IMR-90 (cell line): ENCODE results near the gene TRAF3IP1. TPM values are rescaled to one million over a fixed set of nuclear protein-coding genes. Genes with fewer than 3 reads are reported as not detected.

Experiments
- ATAC-seq: fragments of 200-7000 bp; cut with Tn5 transposase; 2 replicates; pipeline ENCODE4 v1.9.1; 2020; ENCODE audit warnings: low read depth, mild to moderate bottlenecking, moderate library complexity
- BruUV-seq: library from RNA; stranded (reverse); fragments of 400-500 nt; replicated peaks from 2 replicates; lab custom pipeline; 2021; lab: Mats Ljungman, UMichigan
- CTCF ChIA-PET: fragments of 300-600 bp; formaldehyde crosslinking; extraction: SDS; loops from one replicate; lab custom pipeline; 2021; ENCODE audit warnings: antibody characterized with exemption; lab: Yijun Ruan, JAX
- POLR2A ChIA-PET: fragments of 300-600 bp; sonication (Branson Sonifier 250); formaldehyde crosslinking; loops from one replicate; lab custom pipeline; 2022; ENCODE audit warnings: antibody characterized with exemption; ENCODE audit not compliant: unreplicated experiment; lab: Charles Lee
- DNase-seq: peaks from one replicate; pipeline ENCODE4 v3.0.0; 2013
- H2AFZ ChIP-seq: replicated peaks from 2 replicates; pipeline ENCODE3; 2013; ENCODE audit warnings: low read length, mild to moderate bottlenecking; ENCODE audit not compliant: poor library complexity
- H2AK5ac ChIP-seq: 2 replicates; pipeline ENCODE4 v1.6.1; 2013; ENCODE audit warnings: low read depth, low read length, inconsistent platforms
- H2AK9ac ChIP-seq: replicated peaks from 2 replicates; pipeline ENCODE3; 2013; ENCODE audit warnings: mild to moderate bottlenecking, low read depth, low read length, moderate library complexity; ENCODE audit not compliant: poor library complexity
- H2BK120ac ChIP-seq: 2 replicates; pipeline ENCODE4 v1.6.1; 2013; ENCODE audit warnings: low read depth, low read length, inconsistent platforms
- H2BK15ac ChIP-seq: 3 replicates; pipeline ENCODE4 v1.6.1; 2013; ENCODE audit warnings: low read depth, low read length, inconsistent platforms
- H2BK20ac ChIP-seq: 2 replicates; pipeline ENCODE4 v1.6.1; 2013; ENCODE audit warnings: low read depth, mild to moderate bottlenecking, inconsistent platforms, low read length, moderate library complexity
- H2BK5ac ChIP-seq: 2 replicates; pipeline ENCODE4 v1.6.1; 2013; ENCODE audit warnings: mild to moderate bottlenecking, low read depth, low read length, inconsistent platforms; ENCODE audit not compliant: poor library complexity, severe bottlenecking
- H3K14ac ChIP-seq: replicated peaks from 2 replicates; pipeline ENCODE4 v1.6.1; 2013; ENCODE audit warnings: low read depth, low read length, inconsistent platforms
- H3K18ac ChIP-seq: 2 replicates; pipeline ENCODE4 v1.6.1; 2013; ENCODE audit warnings: low read depth, low read length, control low read depth
- H3K23ac ChIP-seq: 2 replicates; pipeline ENCODE4 v1.6.1; 2013; ENCODE audit warnings: low read depth, low read length, inconsistent platforms
- H3K27ac ChIP-seq: 2 replicates; pipeline ENCODE4 v1.5.1; 2013; ENCODE audit warnings: mild to moderate bottlenecking, control low read depth, low read length; ENCODE audit not compliant: insufficient read depth
- H3K27me3 ChIP-seq: 2 replicates; pipeline ENCODE4 v1.6.1; 2013; ENCODE audit warnings: low read length; ENCODE audit not compliant: control insufficient read depth, insufficient read depth
- H3K36me3 ChIP-seq: 2 replicates; pipeline ENCODE4 v1.6.1; 2013; ENCODE audit warnings: low read length, mixed read lengths; ENCODE audit not compliant: control insufficient read depth, insufficient read depth
- H3K4ac ChIP-seq: 2 replicates; pipeline ENCODE4 v1.6.1; 2013; ENCODE audit warnings: low read depth, low read length, inconsistent platforms
- H3K4me1 ChIP-seq: 2 replicates; pipeline ENCODE4 v1.6.1; 2013; ENCODE audit warnings: low read length, mixed read lengths; ENCODE audit not compliant: control insufficient read depth, insufficient read depth
- H3K4me2 ChIP-seq: 2 replicates; pipeline ENCODE4 v1.6.1; 2013; ENCODE audit warnings: low read depth, mild to moderate bottlenecking, control low read depth, low read length, moderate library complexity
- H3K4me3 ChIP-seq: 2 replicates; pipeline ENCODE4 v1.5.1; 2013; ENCODE audit warnings: low read depth, mild to moderate bottlenecking, control low read depth, low read length, moderate library complexity; ENCODE audit not compliant: insufficient read depth
- H3K56ac ChIP-seq: 2 replicates; pipeline ENCODE4 v1.6.1; 2013; ENCODE audit warnings: low read length, inconsistent platforms; ENCODE audit not compliant: insufficient read depth; ENCODE audit errors: extremely low read depth
- H3K79me1 ChIP-seq, 2 experiments: 2 replicates each; pipeline ENCODE4 v1.6.1; 2013; ENCODE audit warnings: low read length in 2 of 2, inconsistent platforms in 1 of 2, low read depth in 1 of 2
- H3K9ac ChIP-seq: 2 replicates; pipeline ENCODE4 v1.6.1; 2013; ENCODE audit warnings: low read depth, low read length, control low read depth
- H3K9me1 ChIP-seq: 2 replicates; pipeline ENCODE4 v1.6.1; 2013; ENCODE audit warnings: low read length, inconsistent platforms; ENCODE audit not compliant: insufficient read depth
- H3K9me3 ChIP-seq: 2 replicates; pipeline ENCODE4 v1.6.1; 2013; ENCODE audit warnings: low read length; ENCODE audit not compliant: control insufficient read depth, insufficient read depth
- H4K20me1 ChIP-seq: 2 replicates; pipeline ENCODE4 v1.6.1; 2013; ENCODE audit warnings: low read length, inconsistent platforms; ENCODE audit not compliant: insufficient read depth
- H4K5ac ChIP-seq: 2 replicates; pipeline ENCODE4 v1.6.1; 2013; ENCODE audit warnings: mild to moderate bottlenecking, low read depth, low read length, control low read depth
- H4K8ac ChIP-seq, 2 experiments: 2 replicates each; pipeline ENCODE4 v1.6.1; 2013; ENCODE audit warnings: low read depth in 2 of 2, low read length in 2 of 2, control low read depth in 1 of 2, inconsistent platforms in 1 of 2
- H4K91ac ChIP-seq: 2 replicates; pipeline ENCODE4 v1.6.1; 2013; ENCODE audit warnings: low read depth, low read length, inconsistent platforms; ENCODE audit not compliant: insufficient read depth
- BHLHE40 ChIP-seq: fragments of 150-350 bp; IDR thresholded peaks from 2 replicates; pipeline ENCODE4 v1.6.1; 2016; ENCODE audit warnings: mild to moderate bottlenecking, low read depth, low read length
- CEBPB ChIP-seq: IDR thresholded peaks from 2 replicates; pipeline ENCODE4 v1.6.1; 2012; ENCODE audit warnings: low read depth, low read length, improper control_type of control experiment
- CTCF ChIP-seq: conservative IDR thresholded peaks from 2 replicates; pipeline ENCODE4 v1.5.1; 2012; ENCODE audit warnings: mild to moderate bottlenecking, low read depth, low read length, improper control_type of control experiment
- MXI1 ChIP-seq: IDR thresholded peaks from 2 replicates; pipeline ENCODE4 v1.6.1; 2012; ENCODE audit warnings: low read depth, mild to moderate bottlenecking, low read length, moderate library complexity, borderline replicate concordance
- POLR2A ChIP-seq: IDR thresholded peaks from 2 replicates; pipeline ENCODE4 v1.6.1; 2012; ENCODE audit warnings: mild to moderate bottlenecking, low read depth, low read length
- RAD21 ChIP-seq: IDR thresholded peaks from 2 replicates; pipeline ENCODE4 v1.6.1; 2012; ENCODE audit warnings: low read length, improper control_type of control experiment
- RCOR1 ChIP-seq: IDR thresholded peaks from 2 replicates; pipeline ENCODE4 v1.6.1; 2012; ENCODE audit warnings: mild to moderate bottlenecking, low read length, improper control_type of control experiment; ENCODE audit not compliant: insufficient replicate concordance
- RFX5 ChIP-seq: IDR thresholded peaks from 2 replicates; pipeline ENCODE4 v1.8.0; 2012; ENCODE audit warnings: low read depth, mild to moderate bottlenecking, low read length, moderate library complexity
- WGBS, 2 experiments: methylation state at CpG; one replicate each; pipeline versions ENCODE4 v1.1.5 to v1.1.7; 2013; ENCODE audit warnings: missing lambda C conversion rate in 2 of 2; ENCODE audit not compliant: insufficient read length in 1 of 2; ENCODE audit errors: extremely low coverage in 2 of 2; 5-methylcytosine and 5-hydroxymethylcytosine counted together
- dilution Hi-C: fragments of 300-500 bp; cut with HindIII; formaldehyde crosslinking; loops from one replicate; pipeline ENCODE4 v1.14.3; 2018; ENCODE audit warnings: low sequenced_read_pairs; ENCODE audit not compliant: unreplicated experiment
- in situ Hi-C: fragments of 300-500 bp; cut with MboI; formaldehyde crosslinking; loops from 3 replicates; pipeline ENCODE4 v1.14.3; 2019; ENCODE audit warnings: low sequenced_read_pairs, inconsistent platforms, mixed read lengths
- intact Hi-C: fragments of 100-400 bp; cut with micrococcal nuclease; formaldehyde crosslinking; loops from 2 replicates; pipeline ENCODE4 v1.10.0; 2022
- polyA plus RNA-seq, 3 experiments: library from polyadenylated mRNA; depleted of rRNA; stranded (reverse); fragments of >200 nt; gene quantifications; 2 replicates each; pipeline ENCODE4 v1.2.3, GENCODE V29; 2012; ENCODE audit warnings: low replicate concordance in 1 of 3
- total RNA-seq: library from RNA; depleted of rRNA; stranded (reverse); fragments of >200 nt; gene quantifications from 2 replicates; pipeline ENCODE4 v1.2.3, GENCODE V29; 2012

TRAF3IP1 gene
- total and polyA plus RNA-seq, 2 of the 4 experiments (the other 2 are of a cell fraction) = 5.9 to 8.3 TPM

GRCh38 chr2:238336793-238337444 lies 16.6 kb downstream of the TRAF3IP1 start:
- CTCF ChIA-PET = no interaction called here
- TF ChIP-seq BHLHE40 (no peak), CEBPB (no peak), MXI1 (no peak), RFX5 (no peak), RAD21 (no peak), CTCF (no peak), POLR2A (no peak), RCOR1 (no peak)
- ATAC-seq = no peak

More at GRCh38 chr2:238336793-238337444, 16.6 kb downstream of the TRAF3IP1 start:
- H3K9me1 ChIP-seq = peaks cover 8% of the 10 kb centered on the region; the same call in 1 of the 2 replicates
- H3K18ac ChIP-seq = no peak overlapping the region
- no peak overlapping the region for H2BK15ac ChIP-seq
- H4K8ac ChIP-seq = no peak overlapping the region
- H3K9ac ChIP-seq = no peak overlapping the region
- no peak overlapping the region for H4K5ac ChIP-seq
- H2BK5ac ChIP-seq = no peak overlapping the region
- no peak overlapping the region for H2AK5ac ChIP-seq
- H3K79me1 ChIP-seq = peaks cover 15 to 20% of the 10 kb centered on the region in 2 experiments; a peak in 3 of 4 replicates
- in situ Hi-C loops = no loop called here
- DNase-seq = no peak
- H3K4ac ChIP-seq = no peak overlapping the region
- H3K23ac ChIP-seq = no peak overlapping the region
- H3K14ac ChIP-seq = no peak overlapping the region
- no peak overlapping the region for H2BK120ac ChIP-seq
- intact Hi-C loops = no loop called here
- H2BK20ac ChIP-seq = no peak overlapping the region
- H3K56ac ChIP-seq = no peak overlapping the region
- no TSS peak for BruUV-seq
- peaks cover 5% of the 10 kb centered on the region for H4K20me1 ChIP-seq
- H3K9me3 ChIP-seq = no peaks in the 10 kb centered on the region
- H4K91ac ChIP-seq = no peak overlapping the region
- peaks cover 18% of the 10 kb centered on the region for H3K36me3 ChIP-seq
- WGBS, 2 experiments = 100% methylated on average over 3 of the region's 5 CpGs; no CpG with 5 or more reads in 1 of the 2 experiments
- no peak overlapping the region for H3K4me2 ChIP-seq
- dilution Hi-C loops = no loop called here
- no peak overlapping the region for H3K4me3 ChIP-seq
- no peak overlapping the region for H2AK9ac ChIP-seq
- H3K4me1 ChIP-seq = no peaks in the 10 kb centered on the region
- H2AFZ ChIP-seq = no peak overlapping the region
- POLR2A ChIA-PET = no interaction called here
- no peak overlapping the region for H3K27ac ChIP-seq
- no peaks in the 10 kb centered on the region for H3K27me3 ChIP-seq
